Measurements from ENCODE around the gene RFLNA. TPM values are rescaled to one million over a fixed set of nuclear protein-coding genes. Genes with fewer than 3 reads are reported as not detected.

The RFLNA gene
- total and polyA plus RNA-seq, 2 experiments from 2014 or later: 57.8 to 67.8 TPM

DNA sequence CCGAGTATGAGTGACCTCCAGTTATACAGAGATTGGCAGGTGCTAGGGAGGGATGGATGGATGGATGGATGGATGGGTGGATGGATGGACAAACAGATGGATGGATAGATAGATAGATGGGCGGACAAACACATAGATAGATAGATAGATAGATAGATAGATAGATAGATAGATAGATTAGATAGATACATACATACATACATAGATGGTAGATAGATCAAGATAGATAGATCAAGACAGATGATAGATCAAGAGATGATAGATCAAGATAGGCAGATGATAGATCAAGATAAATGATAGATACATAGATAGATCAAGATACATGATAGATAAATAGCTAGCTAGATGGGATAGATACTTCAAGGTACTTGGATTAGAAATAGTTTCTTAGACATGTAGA is 18.6 kb upstream of the RFLNA start:
- Histone ChIP-seq H3K4me3 (no peak overlapping the region), H4K20me1 (ENCODE audit: insufficient read depth, poor library complexity, severe bottlenecking) (no peaks in the 10 kb centered on the region), H3K36me3 (replicated peaks; ENCODE audit: insufficient read depth, low read depth) (no peaks in the 10 kb centered on the region), H3K79me2 (no peaks in the 10 kb centered on the region), H3K9me2 (replicated peaks; ENCODE audit: insufficient read depth) (no peaks in the 10 kb centered on the region), H2AFZ (no peak overlapping the region), H3K4me1 (ENCODE audit: insufficient read depth) (peaks cover 29% of the 10 kb centered on the region), H3K9me3 (ENCODE audit: low read depth) (no peaks in the 10 kb centered on the region), H3K27me3 (no peaks in the 10 kb centered on the region), H3K27ac (no peak overlapping the region), H3K4me2 (no peak overlapping the region)
- TF ChIP-seq EZH2 (IDR thresholded peaks at IDR 0.05; ENCODE audit: borderline replicate concordance) (no peak), EZH2phosphoT487 (IDR thresholded peaks at IDR 0.05; ENCODE audit: low read depth, severe bottlenecking, unreplicated experiment) (no peak)
- TF ChIP-seq, protein P1, sequence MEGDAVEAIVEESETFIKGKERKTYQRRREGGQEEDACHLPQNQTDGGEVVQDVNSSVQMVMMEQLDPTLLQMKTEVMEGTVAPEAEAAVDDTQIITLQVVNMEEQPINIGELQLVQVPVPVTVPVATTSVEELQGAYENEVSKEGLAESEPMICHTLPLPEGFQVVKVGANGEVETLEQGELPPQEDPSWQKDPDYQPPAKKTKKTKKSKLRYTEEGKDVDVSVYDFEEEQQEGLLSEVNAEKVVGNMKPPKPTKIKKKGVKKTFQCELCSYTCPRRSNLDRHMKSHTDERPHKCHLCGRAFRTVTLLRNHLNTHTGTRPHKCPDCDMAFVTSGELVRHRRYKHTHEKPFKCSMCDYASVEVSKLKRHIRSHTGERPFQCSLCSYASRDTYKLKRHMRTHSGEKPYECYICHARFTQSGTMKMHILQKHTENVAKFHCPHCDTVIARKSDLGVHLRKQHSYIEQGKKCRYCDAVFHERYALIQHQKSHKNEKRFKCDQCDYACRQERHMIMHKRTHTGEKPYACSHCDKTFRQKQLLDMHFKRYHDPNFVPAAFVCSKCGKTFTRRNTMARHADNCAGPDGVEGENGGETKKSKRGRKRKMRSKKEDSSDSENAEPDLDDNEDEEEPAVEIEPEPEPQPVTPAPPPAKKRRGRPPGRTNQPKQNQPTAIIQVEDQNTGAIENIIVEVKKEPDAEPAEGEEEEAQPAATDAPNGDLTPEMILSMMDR (IDR thresholded peaks at IDR 0.05; ENCODE audit: poor library complexity): no peak
- no peak for DNase-seq (ENCODE audit: low spot score)
- WGBS (ENCODE audit: low lambda C conversion rate, missing lambda C conversion rate): 98% methylated on average over 2 of the region's 2 CpGs

DNA sequence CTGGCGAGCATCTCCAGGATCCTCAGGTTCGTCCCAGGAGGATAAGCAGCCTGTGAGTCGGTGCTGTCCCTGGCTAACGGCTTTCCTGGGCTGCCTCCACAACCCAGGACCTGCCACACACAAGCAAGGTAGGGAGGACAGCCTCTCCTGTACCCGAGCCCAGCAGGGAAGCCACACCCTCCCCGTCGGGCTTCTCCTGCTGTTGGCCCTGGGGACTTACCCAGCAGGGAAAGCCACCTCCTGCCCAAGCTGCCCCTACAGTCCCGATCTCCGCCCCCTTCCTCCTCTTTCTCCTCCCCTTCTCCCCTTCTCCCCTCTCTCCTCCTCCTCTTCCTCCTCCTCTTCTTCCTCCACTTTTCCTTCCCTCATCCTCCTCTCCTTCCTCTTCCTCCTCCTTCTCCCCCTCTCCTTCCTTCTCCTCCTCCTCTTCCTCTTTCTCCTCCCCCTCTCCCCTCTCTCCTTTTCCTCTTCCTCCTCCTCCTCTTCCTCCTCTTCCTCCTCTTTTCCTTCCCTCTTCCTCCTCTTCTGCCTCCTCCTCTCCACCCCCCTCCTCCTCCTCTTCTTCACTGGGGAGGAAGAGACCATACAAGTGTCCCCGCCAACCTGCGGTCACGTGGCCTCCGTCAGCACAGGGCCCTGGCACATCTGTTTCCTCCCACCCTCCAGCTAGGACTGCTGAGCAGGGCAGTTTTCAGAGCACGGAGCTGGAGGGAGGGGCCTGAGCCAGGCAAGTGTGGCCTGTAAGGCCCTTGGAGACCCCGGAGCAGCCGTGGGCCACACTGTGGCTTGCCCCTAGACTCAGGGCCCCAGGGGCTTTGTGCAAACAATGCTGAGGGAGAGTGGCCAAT is 17.3 kb upstream of the RFLNA start:
- Histone ChIP-seq H4K20me1 (ENCODE audit: insufficient read depth, poor library complexity, severe bottlenecking) (no peaks in the 10 kb centered on the region), H3K36me3 (replicated peaks; ENCODE audit: insufficient read depth, low read depth) (no peaks in the 10 kb centered on the region), H3K27me3 (no peaks in the 10 kb centered on the region), H3K9me2 (replicated peaks; ENCODE audit: insufficient read depth) (no peaks in the 10 kb centered on the region), H2AFZ (no peak overlapping the region), H3K27ac (peak overlapping the region; percentile 55), H3K79me2 (no peaks in the 10 kb centered on the region), H3K4me3 (no peak overlapping the region), H3K4me2 (peak overlapping the region; percentile 39), H3K9me3 (ENCODE audit: low read depth) (no peaks in the 10 kb centered on the region), H3K4me1 (ENCODE audit: insufficient read depth) (peaks cover 29% of the 10 kb centered on the region)
- no peak for DNase-seq (ENCODE audit: low spot score)
- WGBS (ENCODE audit: low lambda C conversion rate, missing lambda C conversion rate): 83% methylated on average over 12 of the region's 16 CpGs
- TF ChIP-seq EZH2 (IDR thresholded peaks at IDR 0.05; ENCODE audit: borderline replicate concordance) (no peak), EZH2phosphoT487 (IDR thresholded peaks at IDR 0.05; ENCODE audit: low read depth, severe bottlenecking, unreplicated experiment) (no peak)
- TF ChIP-seq, protein P1 (IDR thresholded peaks at IDR 0.05; ENCODE audit: poor library complexity): no peak

DNA sequence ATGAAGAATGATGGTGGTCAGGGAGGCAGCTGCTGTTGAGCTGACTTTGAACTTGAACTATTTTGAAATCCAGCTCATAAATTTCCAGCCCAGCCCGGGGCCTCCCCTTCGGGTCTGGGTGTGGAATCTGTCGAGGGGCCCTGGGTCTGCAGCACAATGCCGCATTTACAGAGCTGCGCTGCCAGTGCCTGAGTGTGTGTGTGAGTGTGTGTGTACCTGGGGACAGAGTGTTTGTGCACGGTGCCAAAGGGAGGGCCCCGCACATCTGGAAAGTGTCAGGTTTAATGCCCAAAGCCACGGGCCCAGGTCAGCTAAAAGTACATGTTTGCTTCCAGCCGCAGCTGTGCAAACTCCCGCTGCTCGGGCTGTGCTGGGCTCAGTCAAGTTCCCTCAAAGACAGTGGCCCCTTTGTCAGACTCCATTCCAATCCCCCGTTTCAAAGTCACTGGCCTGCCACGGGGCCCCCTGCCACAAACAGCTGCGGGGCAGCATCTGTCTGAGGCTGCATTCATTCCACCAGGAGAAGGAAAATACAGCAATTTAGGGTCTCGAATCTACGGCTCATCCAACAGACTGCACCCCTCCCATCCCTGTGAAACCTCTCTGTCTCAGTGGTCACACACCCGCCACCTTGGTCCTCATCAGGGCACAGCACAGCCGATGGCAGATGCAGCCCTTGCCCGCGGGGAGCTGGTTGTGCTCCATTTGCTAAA is 16.3 kb upstream of the RFLNA start:
- WGBS (ENCODE audit: low lambda C conversion rate, missing lambda C conversion rate): 31% methylated on average over 20 of the region's 20 CpGs
- DNase-seq (ENCODE audit: low spot score): peak; percentile 55
- no peak overlapping the region for H2AFZ ChIP-seq

More for the DNA sequence above, 16.3 kb upstream of the RFLNA start:
- H3K4me3 ChIP-seq: no peak overlapping the region
- peak overlapping the region; percentile 55 for H3K27ac ChIP-seq
- H3K27me3 ChIP-seq: no peaks in the 10 kb centered on the region
- no peaks in the 10 kb centered on the region for H3K79me2 ChIP-seq
- H3K36me3 ChIP-seq (replicated peaks; ENCODE audit: insufficient read depth, low read depth): no peaks in the 10 kb centered on the region
- no peaks in the 10 kb centered on the region for H3K9me3 ChIP-seq (ENCODE audit: low read depth)
- H4K20me1 ChIP-seq (ENCODE audit: insufficient read depth, poor library complexity, severe bottlenecking): no peaks in the 10 kb centered on the region
- no peaks in the 10 kb centered on the region for H3K9me2 ChIP-seq (replicated peaks; ENCODE audit: insufficient read depth)
- TF ChIP-seq EZH2phosphoT487 (IDR thresholded peaks at IDR 0.05; ENCODE audit: low read depth, severe bottlenecking, unreplicated experiment) (no peak), EZH2 (IDR thresholded peaks at IDR 0.05; ENCODE audit: borderline replicate concordance) (no peak)
- TF ChIP-seq, protein P1 (IDR thresholded peaks at IDR 0.05; ENCODE audit: poor library complexity): no peak
- H3K4me1 ChIP-seq (ENCODE audit: insufficient read depth): peaks cover 29% of the 10 kb centered on the region
- peak overlapping the region; percentile 39 for H3K4me2 ChIP-seq
